ENCODE results near the gene KNSTRN.

DNA sequence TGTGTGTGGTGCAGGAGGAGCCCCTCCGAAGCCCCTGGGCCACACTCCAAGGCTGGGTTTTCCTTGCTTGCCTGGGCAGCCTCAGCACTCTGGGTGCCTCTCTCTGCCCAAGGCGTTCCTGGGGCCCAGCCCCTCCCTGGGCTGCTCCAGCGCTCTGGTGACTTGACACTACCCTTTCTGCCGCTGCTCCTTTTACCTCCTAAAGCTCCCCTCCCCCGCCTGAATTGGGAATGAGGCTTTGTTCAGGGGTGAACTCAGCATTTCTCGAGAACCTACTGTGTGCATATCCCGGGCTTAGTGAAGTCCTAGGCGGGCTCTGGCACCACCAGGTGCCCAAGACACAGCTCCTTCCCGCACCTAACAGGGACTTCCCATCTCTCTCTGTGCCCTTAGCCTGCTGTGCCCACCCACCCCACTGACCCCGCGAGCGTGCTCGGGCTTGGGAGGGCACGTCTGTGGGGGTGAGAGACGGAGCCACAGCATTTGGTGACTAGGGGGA, 57.0 kb downstream of the KNSTRN start:
- TF ChIP-seq, protein P1, sequence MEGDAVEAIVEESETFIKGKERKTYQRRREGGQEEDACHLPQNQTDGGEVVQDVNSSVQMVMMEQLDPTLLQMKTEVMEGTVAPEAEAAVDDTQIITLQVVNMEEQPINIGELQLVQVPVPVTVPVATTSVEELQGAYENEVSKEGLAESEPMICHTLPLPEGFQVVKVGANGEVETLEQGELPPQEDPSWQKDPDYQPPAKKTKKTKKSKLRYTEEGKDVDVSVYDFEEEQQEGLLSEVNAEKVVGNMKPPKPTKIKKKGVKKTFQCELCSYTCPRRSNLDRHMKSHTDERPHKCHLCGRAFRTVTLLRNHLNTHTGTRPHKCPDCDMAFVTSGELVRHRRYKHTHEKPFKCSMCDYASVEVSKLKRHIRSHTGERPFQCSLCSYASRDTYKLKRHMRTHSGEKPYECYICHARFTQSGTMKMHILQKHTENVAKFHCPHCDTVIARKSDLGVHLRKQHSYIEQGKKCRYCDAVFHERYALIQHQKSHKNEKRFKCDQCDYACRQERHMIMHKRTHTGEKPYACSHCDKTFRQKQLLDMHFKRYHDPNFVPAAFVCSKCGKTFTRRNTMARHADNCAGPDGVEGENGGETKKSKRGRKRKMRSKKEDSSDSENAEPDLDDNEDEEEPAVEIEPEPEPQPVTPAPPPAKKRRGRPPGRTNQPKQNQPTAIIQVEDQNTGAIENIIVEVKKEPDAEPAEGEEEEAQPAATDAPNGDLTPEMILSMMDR (IDR thresholded peaks at IDR 0.05) = no peak
- TF ChIP-seq POLR2A (IDR thresholded peaks at IDR 0.05) (no peak), POLR2AphosphoS5 (IDR thresholded peaks at IDR 0.05) (no peak)

Data from stomach (tissue), 4 donors.